HepG2 (cell line): ENCODE results near the gene GLTPD2. TPM values are rescaled to one million over a fixed set of nuclear protein-coding genes. Genes with fewer than 3 reads are reported as not detected.
A peak's percentile ranks its signal among the peaks of the same experiment; 100 is the strongest.

Experiments
- ERF ChIP-seq: IDR thresholded peaks from 2 replicates; pipeline ENCODE4 v1.6.1; 2018; ENCODE audit warnings: missing biosample characterization, missing genetic modification reagents
- FOSL2 ChIP-seq: sonication (generic); formaldehyde crosslinking; IDR thresholded peaks from 2 replicates; pipeline ENCODE4 v1.4.0; 2020; ENCODE audit warnings: missing genetic modification reagents
- KDM6A ChIP-seq: IDR thresholded peaks from 2 replicates; pipeline ENCODE4 v1.6.1; 2016; ENCODE audit warnings: low read depth
- MXD4 ChIP-seq: IDR thresholded peaks from 2 replicates; pipeline ENCODE4 v1.6.1; 2016; ENCODE audit warnings: mild to moderate bottlenecking, missing biosample characterization, missing genetic modification reagents
- PREB ChIP-seq: sonication (generic); formaldehyde crosslinking; IDR thresholded peaks from 2 replicates; pipeline ENCODE4 v1.4.0; 2020; ENCODE audit warnings: missing genetic modification reagents
- ZFP1 ChIP-seq: IDR thresholded peaks from 2 replicates; pipeline ENCODE4 v1.6.1; 2016
- ZNF549 ChIP-seq: sonication (generic); formaldehyde crosslinking; IDR thresholded peaks from 2 replicates; pipeline ENCODE4 v1.5.0; 2020; ENCODE audit warnings: missing genetic modification reagents
- ZNF556 ChIP-seq: sonication (generic); formaldehyde crosslinking; IDR thresholded peaks from 2 replicates; pipeline ENCODE4 v1.4.0; 2020; ENCODE audit warnings: mild to moderate bottlenecking, missing genetic modification reagents, borderline replicate concordance
- ZNF788 ChIP-seq: sonication (generic); formaldehyde crosslinking; IDR thresholded peaks from 2 replicates; pipeline ENCODE4 v1.5.0; 2020; ENCODE audit warnings: mild to moderate bottlenecking, missing genetic modification reagents, borderline replicate concordance
- ZSCAN21 ChIP-seq: sonication (generic); formaldehyde crosslinking; IDR thresholded peaks from 2 replicates; pipeline ENCODE4 v1.8.0; 2022; ENCODE audit warnings: mild to moderate bottlenecking, missing genetic modification reagents, moderate library complexity, borderline replicate concordance
- polyA plus RNA-seq, 8 experiments: library from polyadenylated mRNA; depleted of rRNA in 3 of 8; stranded (reverse) in 7 of 8; unstranded in 1 of 8; fragments of >200 nt; fragmentation: Illumina TruSeq in 4 of 8; extraction: Trizol in 4 of 8; gene quantifications; 2 replicates each; pipeline versions ENCODE4 v1.2.1 to v1.2.3, GENCODE V29; 2011 to 2016; ENCODE audit warnings: low read depth in 4 of 8, missing spikeins in 1 of 8, mixed read lengths in 1 of 8; ENCODE audit not compliant: insufficient read depth in 1 of 8
- total RNA-seq, 5 experiments: library from RNA; depleted of rRNA; stranded (reverse); fragments of >200 nt; fragmentation: Illumina TruSeq; extraction: Trizol; gene quantifications; 2 replicates each; pipeline ENCODE4 v1.2.3, GENCODE V29; 2016; ENCODE audit warnings: low read depth in 1 of 5
- TF ChIP-seq, protein P1 (sequence below), 2 experiments: sonication (generic) in 1 of 2; formaldehyde crosslinking in 1 of 2; IDR thresholded peaks; 2 replicates each; pipeline versions ENCODE4 v1.4.0 to v1.6.1; 2016 to 2020; ENCODE audit warnings: borderline replicate concordance in 1 of 2, low read depth in 1 of 2, mild to moderate bottlenecking in 1 of 2, missing genetic modification reagents in 1 of 2
- TF ChIP-seq, protein P2 (sequence below): sonication (generic); formaldehyde crosslinking; IDR thresholded peaks from one replicate; pipeline ENCODE4 v1.5.1; 2020; ENCODE audit warnings: mild to moderate bottlenecking, missing genetic modification reagents; ENCODE audit errors: not compliant biosample characterization

GLTPD2 gene
- total and polyA plus RNA-seq, 2 of the 13 experiments (the other 11 are each of a cell fraction or from before 2014, with no cell fraction given): 7.5 to 12.9 TPM

- 0 out of 2 replicates have a peak, but pooled peaks have one; percentile 24 for TF ChIP-seq ZNF556 (CRISPR knock-in tag)
- no peak for TF ChIP-seq ZNF549 (CRISPR knock-in tag)
- TF ChIP-seq, protein P1, sequence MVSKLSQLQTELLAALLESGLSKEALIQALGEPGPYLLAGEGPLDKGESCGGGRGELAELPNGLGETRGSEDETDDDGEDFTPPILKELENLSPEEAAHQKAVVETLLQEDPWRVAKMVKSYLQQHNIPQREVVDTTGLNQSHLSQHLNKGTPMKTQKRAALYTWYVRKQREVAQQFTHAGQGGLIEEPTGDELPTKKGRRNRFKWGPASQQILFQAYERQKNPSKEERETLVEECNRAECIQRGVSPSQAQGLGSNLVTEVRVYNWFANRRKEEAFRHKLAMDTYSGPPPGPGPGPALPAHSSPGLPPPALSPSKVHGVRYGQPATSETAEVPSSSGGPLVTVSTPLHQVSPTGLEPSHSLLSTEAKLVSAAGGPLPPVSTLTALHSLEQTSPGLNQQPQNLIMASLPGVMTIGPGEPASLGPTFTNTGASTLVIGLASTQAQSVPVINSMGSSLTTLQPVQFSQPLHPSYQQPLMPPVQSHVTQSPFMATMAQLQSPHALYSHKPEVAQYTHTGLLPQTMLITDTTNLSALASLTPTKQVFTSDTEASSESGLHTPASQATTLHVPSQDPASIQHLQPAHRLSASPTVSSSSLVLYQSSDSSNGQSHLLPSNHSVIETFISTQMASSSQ (IDR thresholded peaks at IDR 0.05; ENCODE audit: low read depth): no peak
- TF ChIP-seq, protein P1 (CRISPR knock-in tag; IDR thresholded peaks at IDR 0.05; ENCODE audit: borderline replicate concordance): no peak
- no peak for TF ChIP-seq ZFP1 (CRISPR knock-in tag)
- TF ChIP-seq ERF (CRISPR knock-in tag): no peak
- TF ChIP-seq KDM6A: no peak
- TF ChIP-seq ZSCAN21 (CRISPR knock-in tag): no peak
- TF ChIP-seq ZNF788 (CRISPR knock-in tag): 0 out of 2 replicates have a peak, but pooled peaks have one; percentile 29
- TF ChIP-seq, protein P2, sequence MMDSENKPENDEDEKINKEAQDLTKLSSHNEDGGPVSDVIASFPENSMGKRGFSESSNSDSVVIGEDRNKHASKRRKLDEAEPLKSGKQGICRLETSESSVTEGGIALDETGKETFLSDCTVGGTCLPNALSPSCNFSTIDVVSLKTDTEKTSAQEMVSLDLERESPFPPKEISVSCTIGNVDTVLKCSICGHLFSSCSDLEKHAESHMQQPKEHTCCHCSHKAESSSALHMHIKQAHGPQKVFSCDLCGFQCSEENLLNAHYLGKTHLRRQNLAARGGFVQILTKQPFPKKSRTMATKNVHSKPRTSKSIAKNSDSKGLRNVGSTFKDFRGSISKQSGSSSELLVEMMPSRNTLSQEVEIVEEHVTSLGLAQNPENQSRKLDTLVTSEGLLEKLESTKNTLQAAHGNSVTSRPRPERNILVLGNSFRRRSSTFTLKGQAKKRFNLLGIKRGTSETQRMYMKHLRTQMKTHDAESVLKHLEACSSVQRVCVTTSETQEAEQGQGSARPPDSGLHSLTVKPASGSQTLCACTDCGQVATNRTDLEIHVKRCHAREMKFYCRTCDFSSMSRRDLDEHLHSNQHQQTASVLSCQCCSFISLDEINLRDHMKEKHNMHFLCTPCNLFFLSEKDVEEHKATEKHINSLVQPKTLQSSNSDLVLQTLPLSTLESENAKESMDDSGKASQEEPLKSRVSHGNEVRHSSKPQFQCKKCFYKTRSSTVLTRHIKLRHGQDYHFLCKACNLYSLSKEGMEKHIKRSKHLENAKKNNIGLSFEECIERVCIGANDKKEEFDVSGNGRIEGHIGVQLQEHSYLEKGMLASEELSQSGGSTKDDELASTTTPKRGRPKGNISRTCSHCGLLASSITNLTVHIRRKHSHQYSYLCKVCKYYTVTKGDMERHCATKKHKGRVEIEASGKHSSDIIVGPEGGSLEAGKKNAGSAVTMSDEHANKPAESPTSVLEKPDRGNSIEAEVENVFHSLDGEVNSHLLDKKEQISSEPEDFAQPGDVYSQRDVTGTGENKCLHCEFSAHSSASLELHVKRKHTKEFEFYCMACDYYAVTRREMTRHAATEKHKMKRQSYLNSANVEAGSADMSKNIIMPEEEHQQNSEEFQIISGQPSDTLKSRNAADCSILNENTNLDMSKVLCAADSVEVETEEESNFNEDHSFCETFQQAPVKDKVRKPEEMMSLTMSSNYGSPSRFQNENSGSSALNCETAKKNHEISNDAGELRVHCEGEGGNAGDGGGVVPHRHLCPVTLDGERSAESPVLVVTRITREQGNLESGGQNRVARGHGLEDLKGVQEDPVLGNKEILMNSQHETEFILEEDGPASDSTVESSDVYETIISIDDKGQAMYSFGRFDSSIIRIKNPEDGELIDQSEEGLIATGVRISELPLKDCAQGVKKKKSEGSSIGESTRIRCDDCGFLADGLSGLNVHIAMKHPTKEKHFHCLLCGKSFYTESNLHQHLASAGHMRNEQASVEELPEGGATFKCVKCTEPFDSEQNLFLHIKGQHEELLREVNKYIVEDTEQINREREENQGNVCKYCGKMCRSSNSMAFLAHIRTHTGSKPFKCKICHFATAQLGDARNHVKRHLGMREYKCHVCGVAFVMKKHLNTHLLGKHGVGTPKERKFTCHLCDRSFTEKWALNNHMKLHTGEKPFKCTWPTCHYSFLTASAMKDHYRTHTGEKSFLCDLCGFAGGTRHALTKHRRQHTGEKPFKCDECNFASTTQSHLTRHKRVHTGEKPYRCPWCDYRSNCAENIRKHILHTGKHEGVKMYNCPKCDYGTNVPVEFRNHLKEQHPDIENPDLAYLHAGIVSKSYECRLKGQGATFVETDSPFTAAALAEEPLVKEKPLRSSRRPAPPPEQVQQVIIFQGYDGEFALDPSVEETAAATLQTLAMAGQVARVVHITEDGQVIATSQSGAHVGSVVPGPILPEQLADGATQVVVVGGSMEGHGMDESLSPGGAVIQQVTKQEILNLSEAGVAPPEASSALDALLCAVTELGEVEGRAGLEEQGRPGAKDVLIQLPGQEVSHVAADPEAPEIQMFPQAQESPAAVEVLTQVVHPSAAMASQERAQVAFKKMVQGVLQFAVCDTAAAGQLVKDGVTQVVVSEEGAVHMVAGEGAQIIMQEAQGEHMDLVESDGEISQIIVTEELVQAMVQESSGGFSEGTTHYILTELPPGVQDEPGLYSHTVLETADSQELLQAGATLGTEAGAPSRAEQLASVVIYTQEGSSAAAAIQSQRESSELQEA (CRISPR knock-in tag): peak; percentile 12
- TF ChIP-seq FOSL2 (CRISPR knock-in tag): no peak
- TF ChIP-seq PREB (CRISPR knock-in tag): no peak
- TF ChIP-seq MXD4 (CRISPR knock-in tag): no peak
Measured at GRCh38 chr17:4807605-4808377, 19.0 kb downstream of the GLTPD2 start (continued).
